Measurements from ENCODE around the gene ZCCHC9.

The ZCCHC9 gene

DNA sequence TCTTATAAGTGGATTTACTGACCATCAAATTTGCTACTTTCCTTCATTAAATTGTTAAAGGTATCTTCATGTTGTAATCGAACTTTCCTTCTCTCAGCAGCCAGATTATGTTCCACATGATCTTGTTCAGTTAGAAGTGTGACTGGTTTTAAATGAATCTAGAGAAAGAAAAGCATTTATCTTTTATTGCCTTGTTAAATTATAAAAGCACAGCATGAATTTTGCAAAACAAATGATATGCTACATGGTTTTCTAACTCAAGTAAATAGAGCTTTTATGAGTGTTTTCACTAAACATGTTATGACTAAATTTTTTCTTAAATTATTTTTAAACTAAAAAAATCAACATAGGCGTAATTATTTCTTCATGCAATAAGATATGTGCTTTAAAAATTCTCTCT is 58.5 kb downstream of the ZCCHC9 start:
- no peak for DNase-seq

DNA sequence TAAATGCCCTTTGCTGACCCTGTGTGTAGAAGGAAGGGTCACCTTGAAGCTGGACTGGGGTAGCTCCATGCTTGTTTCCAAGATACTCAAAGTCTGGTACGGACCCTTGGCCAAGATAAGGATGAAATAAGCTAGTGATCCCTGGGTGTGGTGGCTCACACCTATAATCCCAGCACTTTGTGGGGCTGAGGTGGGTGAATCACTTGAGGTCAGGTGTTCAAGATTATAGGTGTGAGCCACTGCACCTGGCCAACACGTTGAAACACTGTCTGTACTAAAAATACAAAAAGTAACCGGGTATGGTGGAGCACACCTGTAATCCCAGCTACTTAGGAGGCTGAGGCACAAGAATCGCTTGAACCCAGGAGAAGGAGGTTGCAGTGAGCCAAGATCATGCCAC is 59.3 kb downstream of the ZCCHC9 start:
- DNase-seq = no peak

DNA sequence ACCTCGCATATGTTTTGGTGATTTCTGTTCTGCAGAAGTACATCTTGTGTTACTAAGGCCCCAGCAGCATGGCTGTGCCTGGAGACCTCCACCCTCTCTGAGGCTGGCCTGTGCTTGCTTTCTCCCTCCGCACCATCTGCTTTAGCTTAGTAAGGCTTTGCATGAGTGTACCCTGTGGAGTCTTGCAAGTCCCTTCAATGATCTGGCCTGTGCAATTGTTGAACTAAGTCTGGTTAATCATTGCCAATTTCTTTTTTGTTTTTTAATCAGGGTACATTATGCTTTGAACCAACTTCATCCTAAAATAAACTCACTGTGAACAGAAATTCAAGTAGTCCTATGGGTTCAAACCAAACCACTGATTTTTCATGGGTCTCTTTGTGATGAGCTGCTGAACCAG is 60.2 kb downstream of the ZCCHC9 start:
- DNase-seq = no peak

All from T-helper 2 cell (primary cell).